VCaP (cell line): ENCODE measurements around the gene TBC1D9B.
"Not testable (repeated sequence)": the region's sequence is repeated elsewhere in the genome, so short reads cannot be mapped to it uniquely, and the experiment has no call there.

Experiments
- H3K27ac ChIP-seq: fragments of 450-650 bp; 2 replicates; pipeline ENCODE4 v1.5.1; 2017
- CTCF ChIP-seq: fragments of 450-650 bp; conservative IDR thresholded peaks from 2 replicates; pipeline ENCODE4 v1.5.1; 2017; ENCODE audit warnings: mild to moderate bottlenecking, moderate library complexity

Gene TBC1D9B

GRCh38 chr5:179839328-179840256 is 68.1 kb downstream of the TBC1D9B start:
- no peak for TF ChIP-seq CTCF
- H3K27ac ChIP-seq = no peak overlapping the region

- H3K27ac ChIP-seq = no peak overlapping the region
- no peak for TF ChIP-seq CTCF
Observed at GRCh38 chr5:179837076-179838011, 70.4 kb downstream of the TBC1D9B start.

- TF ChIP-seq CTCF = no peak
- H3K27ac ChIP-seq = no peak overlapping the region
Observed at GRCh38 chr5:179836225-179837019, 71.3 kb downstream of the TBC1D9B start.

- H3K27ac ChIP-seq = not testable (repeated sequence)
Observed at GRCh38 chr5:179834871-179835270, 72.8 kb downstream of the TBC1D9B start.

- no peak for TF ChIP-seq CTCF
- H3K27ac ChIP-seq = no peak overlapping the region
Observed at GRCh38 chr5:179834120-179834519, 73.6 kb downstream of the TBC1D9B start.

GRCh38 chr5:179833709-179834070 is 74.0 kb downstream of the TBC1D9B start:
- H3K27ac ChIP-seq = no peak overlapping the region
- TF ChIP-seq CTCF = no peak

- TF ChIP-seq CTCF = no peak
- no peak overlapping the region for H3K27ac ChIP-seq
Observed at GRCh38 chr5:179833056-179833708, 74.5 kb downstream of the TBC1D9B start.
